ENCODE results near the gene PLAC8. TPM values are rescaled to one million over a fixed set of nuclear protein-coding genes. Genes with fewer than 3 reads are reported as not detected.
"Not testable (repeated sequence)": the region's sequence is repeated elsewhere in the genome, so short reads cannot be mapped to it uniquely, and the experiment has no call there.

PLAC8 gene
- polyA plus RNA-seq, 3 donors, result 114 to 626 (median 170) TPM

GRCh38 chr4:83046693-83047473 is 67.6 kb downstream of the PLAC8 start:
- Mint-ChIP-seq H3K36me3 (peaks cover 27 to 33% of the 10 kb centered on the region in 2 donors), H3K27ac (no peak overlapping the region), H3K27me3 (ENCODE audit: low read depth in 3 of 3) (no peaks in the 10 kb centered on the region), H3K9me3 (no peaks in the 10 kb centered on the region), H3K4me3 (no peak overlapping the region), H3K4me1 (peaks cover 4% of the 10 kb centered on the region)
- H3K4me1 ChIP-seq (ENCODE audit: control insufficient read depth in 1 of 2, insufficient read depth in 2 of 2, low read length in 2 of 2), result peaks cover 4 to 7% of the 10 kb centered on the region in 2 donors
- no peaks in the 10 kb centered on the region for H4K20me1 ChIP-seq (ENCODE audit: insufficient read depth, low read length)
- TF ChIP-seq, protein P1, sequence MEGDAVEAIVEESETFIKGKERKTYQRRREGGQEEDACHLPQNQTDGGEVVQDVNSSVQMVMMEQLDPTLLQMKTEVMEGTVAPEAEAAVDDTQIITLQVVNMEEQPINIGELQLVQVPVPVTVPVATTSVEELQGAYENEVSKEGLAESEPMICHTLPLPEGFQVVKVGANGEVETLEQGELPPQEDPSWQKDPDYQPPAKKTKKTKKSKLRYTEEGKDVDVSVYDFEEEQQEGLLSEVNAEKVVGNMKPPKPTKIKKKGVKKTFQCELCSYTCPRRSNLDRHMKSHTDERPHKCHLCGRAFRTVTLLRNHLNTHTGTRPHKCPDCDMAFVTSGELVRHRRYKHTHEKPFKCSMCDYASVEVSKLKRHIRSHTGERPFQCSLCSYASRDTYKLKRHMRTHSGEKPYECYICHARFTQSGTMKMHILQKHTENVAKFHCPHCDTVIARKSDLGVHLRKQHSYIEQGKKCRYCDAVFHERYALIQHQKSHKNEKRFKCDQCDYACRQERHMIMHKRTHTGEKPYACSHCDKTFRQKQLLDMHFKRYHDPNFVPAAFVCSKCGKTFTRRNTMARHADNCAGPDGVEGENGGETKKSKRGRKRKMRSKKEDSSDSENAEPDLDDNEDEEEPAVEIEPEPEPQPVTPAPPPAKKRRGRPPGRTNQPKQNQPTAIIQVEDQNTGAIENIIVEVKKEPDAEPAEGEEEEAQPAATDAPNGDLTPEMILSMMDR (IDR thresholded peaks at IDR 0.05), result no peak
- H3K27me3 ChIP-seq (ENCODE audit: control insufficient read depth in 2 of 2, insufficient read depth in 2 of 2, low read length in 2 of 2), result no peaks in the 10 kb centered on the region
- WGBS (ENCODE audit: insufficient coverage), result 100% methylated on average over 5 of the region's 8 CpGs
- H3K4me3 ChIP-seq (replicated peaks in 1 of 3; ENCODE audit: low read depth in 2 of 3, low read length in 3 of 3), result no peak overlapping the region
- peaks cover 20 to 28% of the 10 kb centered on the region in 2 donors for H3K36me3 ChIP-seq (replicated peaks in 1 of 2; ENCODE audit: control insufficient read depth in 1 of 2, insufficient read depth in 2 of 2, low read length in 2 of 2)
- no peak overlapping the region for H3K27ac ChIP-seq (ENCODE audit: low read depth in 1 of 2, low read length in 2 of 2)
- H3K4me2 ChIP-seq (replicated peaks; ENCODE audit: extremely low read depth, low read length, poor library complexity, severe bottlenecking), result no peak overlapping the region
- no peak overlapping the region for H2AFZ ChIP-seq (ENCODE audit: insufficient read depth, low read depth, low read length, poor library complexity, severe bottlenecking)
- DNase-seq, result no peak
- peaks cover 24% of the 10 kb centered on the region for H3K79me2 ChIP-seq (ENCODE audit: insufficient read depth, low read length)
- no peaks in the 10 kb centered on the region for H3K9me3 ChIP-seq (replicated peaks in 1 of 2; ENCODE audit: control insufficient read depth in 1 of 2, insufficient read depth in 1 of 2, low read length in 2 of 2)
- no peak overlapping the region for H3K9ac ChIP-seq (ENCODE audit: insufficient read depth, low read length, poor library complexity, severe bottlenecking)
- intact Hi-C loops (cut with micrococcal nuclease), result no loop called here

DNA sequence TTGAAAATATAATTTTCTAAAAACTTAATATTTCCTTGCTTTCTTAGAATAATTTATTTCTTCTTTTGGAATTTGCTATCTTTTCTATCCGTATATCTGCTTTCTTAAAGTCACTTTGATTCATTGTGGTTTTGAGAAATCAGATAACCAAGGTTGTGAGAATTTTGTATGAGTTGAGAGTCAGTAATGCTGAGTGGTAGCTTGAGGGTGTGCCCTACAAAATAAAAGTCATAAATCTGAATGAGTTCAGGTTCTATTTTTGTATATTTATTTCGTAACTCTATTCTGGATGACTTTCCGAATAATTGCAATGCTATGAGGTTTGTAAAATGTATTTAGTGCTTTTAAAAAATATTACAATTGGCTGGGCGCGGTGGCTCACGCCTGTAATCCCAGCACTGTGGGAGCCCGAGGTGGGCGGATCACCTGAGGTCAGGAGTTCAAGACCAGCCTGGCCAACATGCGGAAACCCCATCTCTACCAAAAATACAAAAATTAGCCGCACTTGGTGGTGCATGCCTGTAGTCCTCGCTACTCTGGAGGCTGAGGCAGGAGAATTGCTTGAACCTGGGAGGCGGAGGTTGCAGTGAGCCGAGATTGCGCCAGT is 70.6 kb downstream of the PLAC8 start:
- Mint-ChIP-seq H3K9me3 (no peaks in the 10 kb centered on the region), H3K4me1 (peaks cover 9% of the 10 kb centered on the region), H3K4me3 (no peak overlapping the region), H3K27me3 (ENCODE audit: low read depth in 3 of 3) (no peaks in the 10 kb centered on the region), H3K27ac (peak overlapping the region in 1 of 7 donors; percentile 50), H3K36me3 (peaks cover 7 to 10% of the 10 kb centered on the region in 2 donors)
- peaks cover 43% of the 10 kb centered on the region for H3K79me2 ChIP-seq (ENCODE audit: insufficient read depth, low read length)
- no peak overlapping the region for H3K27ac ChIP-seq (ENCODE audit: low read depth in 1 of 2, low read length in 2 of 2)
- peaks cover 4 to 7% of the 10 kb centered on the region in 2 donors for H3K4me1 ChIP-seq (ENCODE audit: control insufficient read depth in 1 of 2, insufficient read depth in 2 of 2, low read length in 2 of 2)
- no peak overlapping the region for H3K4me2 ChIP-seq (replicated peaks; ENCODE audit: extremely low read depth, low read length, poor library complexity, severe bottlenecking)
- H3K9me3 ChIP-seq (replicated peaks in 1 of 2; ENCODE audit: control insufficient read depth in 1 of 2, insufficient read depth in 1 of 2, low read length in 2 of 2), result no peaks in the 10 kb centered on the region
- WGBS (ENCODE audit: insufficient coverage), result 90% methylated on average over 2 of the region's 14 CpGs
- H3K9ac ChIP-seq (ENCODE audit: insufficient read depth, low read length, poor library complexity, severe bottlenecking), result no peak overlapping the region
- H4K20me1 ChIP-seq (ENCODE audit: insufficient read depth, low read length), result no peaks in the 10 kb centered on the region
- TF ChIP-seq, protein P1 (IDR thresholded peaks at IDR 0.05), result no peak
- H3K4me3 ChIP-seq (replicated peaks in 1 of 3; ENCODE audit: low read depth in 2 of 3, low read length in 3 of 3), result no peak overlapping the region
- H2AFZ ChIP-seq (ENCODE audit: insufficient read depth, low read depth, low read length, poor library complexity, severe bottlenecking), result no peak overlapping the region
- H3K27me3 ChIP-seq (ENCODE audit: control insufficient read depth in 2 of 2, insufficient read depth in 2 of 2, low read length in 2 of 2), result no peaks in the 10 kb centered on the region
- DNase-seq, result no peak
- no peaks in the 10 kb centered on the region for H3K36me3 ChIP-seq (replicated peaks in 1 of 2; ENCODE audit: control insufficient read depth in 1 of 2, insufficient read depth in 2 of 2, low read length in 2 of 2)
- intact Hi-C loops (cut with micrococcal nuclease), result no loop called here

- H3K27ac ChIP-seq (ENCODE audit: low read depth in 1 of 2, low read length in 2 of 2); H2AFZ ChIP-seq (ENCODE audit: insufficient read depth, low read depth, low read length, poor library complexity, severe bottlenecking); H3K4me1 ChIP-seq (ENCODE audit: control insufficient read depth in 1 of 2, insufficient read depth in 2 of 2, low read length in 2 of 2); DNase-seq; H3K36me3 Mint-ChIP-seq; H3K4me3 ChIP-seq (replicated peaks in 1 of 3; ENCODE audit: low read depth in 2 of 3, low read length in 3 of 3); H3K9me3 ChIP-seq (replicated peaks in 1 of 2; ENCODE audit: control insufficient read depth in 1 of 2, insufficient read depth in 1 of 2, low read length in 2 of 2); H3K9me3 Mint-ChIP-seq; H3K4me2 ChIP-seq (replicated peaks; ENCODE audit: extremely low read depth, low read length, poor library complexity, severe bottlenecking); intact Hi-C loops (cut with micrococcal nuclease); H3K27me3 ChIP-seq (ENCODE audit: control insufficient read depth in 2 of 2, insufficient read depth in 2 of 2, low read length in 2 of 2); H3K4me3 Mint-ChIP-seq; H3K9ac ChIP-seq (ENCODE audit: insufficient read depth, low read length, poor library complexity, severe bottlenecking); H3K27me3 Mint-ChIP-seq (ENCODE audit: low read depth in 3 of 3); H3K4me1 Mint-ChIP-seq; H3K36me3 ChIP-seq (replicated peaks in 1 of 2; ENCODE audit: control insufficient read depth in 1 of 2, insufficient read depth in 2 of 2, low read length in 2 of 2); H4K20me1 ChIP-seq (ENCODE audit: insufficient read depth, low read length): not testable (repeated sequence)
- peak overlapping the region in 1 of 7 donors; percentile 74 for H3K27ac Mint-ChIP-seq
- no CpG with 5 or more reads among the region's 2 CpGs for WGBS (ENCODE audit: insufficient coverage)
- H3K79me2 ChIP-seq (ENCODE audit: insufficient read depth, low read length), result peaks cover 51% of the 10 kb centered on the region
Measured at GRCh38 chr4:83043157-83043556, 71.4 kb downstream of the PLAC8 start.

All from CD14-positive monocyte (primary cell).